Activated naive CD8-positive, alpha-beta T cell treated with anti-CD3 and anti-CD28 coated beads for 36 hours (primary cell): ENCODE results near the gene ATP13A2. TPM values are rescaled to one million over a fixed set of nuclear protein-coding genes. Genes with fewer than 3 reads are reported as not detected.
A peak's percentile ranks its signal among the peaks of the same experiment; 100 is the strongest.

Experiments
- DNase-seq: peaks from one replicate; pipeline ENCODE4 v3.0.0; 2021
- H3K27ac Mint-ChIP-seq: one replicate; pipeline ENCODE4 v1.8.0; 2022; ENCODE audit warnings: mild to moderate bottlenecking, moderate library complexity, mixed read lengths
- H3K27me3 Mint-ChIP-seq: one replicate; pipeline ENCODE4 v1.8.0; 2022; ENCODE audit warnings: mild to moderate bottlenecking, mixed read lengths
- H3K36me3 Mint-ChIP-seq: one replicate; pipeline ENCODE4 v1.8.0; 2021; ENCODE audit warnings: mild to moderate bottlenecking, mixed read lengths
- H3K4me1 Mint-ChIP-seq: one replicate; pipeline ENCODE4 v1.8.0; 2021; ENCODE audit warnings: mixed read lengths
- H3K4me3 Mint-ChIP-seq: one replicate; pipeline ENCODE4 v1.8.0; 2022; ENCODE audit warnings: mild to moderate bottlenecking, moderate library complexity, mixed read lengths
- H3K9me3 Mint-ChIP-seq: one replicate; pipeline ENCODE4 v1.8.0; 2022; ENCODE audit warnings: mixed read lengths
- total RNA-seq, 2 experiments: library from RNA; stranded (reverse); gene quantifications; one replicate each; pipeline ENCODE4 v1.2.3, GENCODE V29; 2021

ATP13A2 gene
- total RNA-seq, 2 experiments from 2014 or later: 24.3 to 26.8 TPM

DNA sequence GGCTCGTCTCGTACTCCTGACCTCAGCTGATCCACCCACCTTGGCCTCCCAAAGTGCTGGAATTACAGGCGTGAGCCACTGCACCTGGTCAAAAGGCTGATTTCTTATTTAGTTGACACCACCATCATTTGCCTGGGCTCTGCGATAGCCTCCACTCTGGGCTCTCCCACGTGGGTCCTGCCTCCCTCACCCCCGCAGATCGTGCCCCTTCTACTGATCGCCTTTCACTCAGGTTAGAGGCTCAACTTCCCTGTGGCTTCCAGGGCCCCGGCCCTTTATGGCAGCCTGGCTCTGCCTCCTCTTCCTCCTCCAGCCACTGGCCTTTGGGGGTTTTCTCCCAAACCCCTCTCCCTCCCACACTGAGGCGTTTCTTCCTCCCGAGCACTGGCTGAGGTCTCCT, 28.8 kb downstream of the ATP13A2 start:
- Mint-ChIP-seq H3K27ac (no peak overlapping the region), H3K9me3 (no peaks in the 10 kb centered on the region), H3K4me1 (peaks cover 3% of the 10 kb centered on the region), H3K4me3 (no peak overlapping the region), H3K27me3 (peaks cover 32% of the 10 kb centered on the region), H3K36me3 (peaks cover 4% of the 10 kb centered on the region)
- no peak for DNase-seq

GRCh38 chr1:16981269-16981849, 30.4 kb downstream of the ATP13A2 start:
- no peak overlapping the region for H3K27ac Mint-ChIP-seq
- H3K4me1 Mint-ChIP-seq: peaks cover 3% of the 10 kb centered on the region
- H3K9me3 Mint-ChIP-seq: no peaks in the 10 kb centered on the region
- H3K27me3 Mint-ChIP-seq: peaks cover 32% of the 10 kb centered on the region
- H3K4me3 Mint-ChIP-seq: peak overlapping the region; percentile 50
- peaks cover 4% of the 10 kb centered on the region for H3K36me3 Mint-ChIP-seq
- no peak for DNase-seq

DNA sequence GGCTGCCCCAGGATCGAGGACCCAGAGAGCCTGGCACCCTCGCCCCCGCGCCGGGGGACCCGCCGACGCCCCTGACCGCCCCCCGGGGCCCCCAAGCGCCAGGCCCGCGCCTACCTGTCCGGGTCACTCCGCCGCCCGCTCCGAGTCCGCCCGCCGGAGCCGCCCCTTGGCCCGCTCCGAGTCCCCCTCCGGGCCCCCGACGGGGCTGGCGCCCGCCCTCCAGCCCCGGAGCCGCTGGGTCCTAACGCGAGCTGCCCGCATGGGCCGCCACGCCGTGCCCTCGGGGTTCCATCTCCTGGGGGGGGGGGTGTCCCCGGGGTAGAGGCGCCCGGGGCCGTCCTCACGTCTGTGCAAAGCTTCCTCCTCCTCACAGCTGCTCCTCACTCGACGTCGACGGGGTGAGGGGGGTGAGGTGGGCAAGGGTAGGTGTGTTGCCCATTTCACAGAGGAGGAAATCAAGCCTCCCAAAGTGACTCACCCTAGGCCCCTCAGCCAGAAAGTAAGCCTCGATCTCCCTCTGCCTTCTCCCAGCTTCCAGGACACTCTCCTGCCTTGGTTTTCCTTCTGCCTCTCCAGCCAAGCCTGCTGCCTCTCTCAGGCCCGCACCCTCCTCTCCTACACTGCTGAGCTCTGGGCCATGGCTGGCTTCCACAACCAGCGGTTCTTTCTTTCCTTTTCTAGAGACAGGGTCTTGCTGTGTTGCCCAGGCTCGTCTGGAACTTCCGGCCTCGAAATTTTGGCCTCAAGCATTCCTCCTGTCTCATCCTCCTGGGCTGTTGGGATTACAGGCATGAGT, 31.1 kb downstream of the ATP13A2 start, which contains the start of gene MFAP2:
Gene MFAP2 (minus strand): TSS at position 148 of the 796 bp plus-strand sequence. CDS start 2,347 bp downstream, outside the sequence.
- DNase-seq: peak; percentile 25
- H3K9me3 Mint-ChIP-seq: no peaks in the 10 kb centered on the region
- peak within 1 kb of the TSS; percentile 50 for H3K4me3 Mint-ChIP-seq
- peaks cover 32% of the 10 kb centered on the region for H3K27me3 Mint-ChIP-seq
- no peak within 1 kb of the TSS for H3K27ac Mint-ChIP-seq
- peaks cover under 1% of the 10 kb centered on the region for H3K36me3 Mint-ChIP-seq
- peaks cover 3% of the 10 kb centered on the region for H3K4me1 Mint-ChIP-seq

- Mint-ChIP-seq H3K27ac (no peak overlapping the region), H3K36me3 (no peaks in the 10 kb centered on the region), H3K27me3 (peaks cover 32% of the 10 kb centered on the region), H3K4me1 (peaks cover 3% of the 10 kb centered on the region), H3K4me3 (peak overlapping the region; percentile 40), H3K9me3 (no peaks in the 10 kb centered on the region)
- DNase-seq: no peak
These were observed 32.0 kb downstream of the ATP13A2 start for GRCh38 chr1:16979475-16980327.

DNA sequence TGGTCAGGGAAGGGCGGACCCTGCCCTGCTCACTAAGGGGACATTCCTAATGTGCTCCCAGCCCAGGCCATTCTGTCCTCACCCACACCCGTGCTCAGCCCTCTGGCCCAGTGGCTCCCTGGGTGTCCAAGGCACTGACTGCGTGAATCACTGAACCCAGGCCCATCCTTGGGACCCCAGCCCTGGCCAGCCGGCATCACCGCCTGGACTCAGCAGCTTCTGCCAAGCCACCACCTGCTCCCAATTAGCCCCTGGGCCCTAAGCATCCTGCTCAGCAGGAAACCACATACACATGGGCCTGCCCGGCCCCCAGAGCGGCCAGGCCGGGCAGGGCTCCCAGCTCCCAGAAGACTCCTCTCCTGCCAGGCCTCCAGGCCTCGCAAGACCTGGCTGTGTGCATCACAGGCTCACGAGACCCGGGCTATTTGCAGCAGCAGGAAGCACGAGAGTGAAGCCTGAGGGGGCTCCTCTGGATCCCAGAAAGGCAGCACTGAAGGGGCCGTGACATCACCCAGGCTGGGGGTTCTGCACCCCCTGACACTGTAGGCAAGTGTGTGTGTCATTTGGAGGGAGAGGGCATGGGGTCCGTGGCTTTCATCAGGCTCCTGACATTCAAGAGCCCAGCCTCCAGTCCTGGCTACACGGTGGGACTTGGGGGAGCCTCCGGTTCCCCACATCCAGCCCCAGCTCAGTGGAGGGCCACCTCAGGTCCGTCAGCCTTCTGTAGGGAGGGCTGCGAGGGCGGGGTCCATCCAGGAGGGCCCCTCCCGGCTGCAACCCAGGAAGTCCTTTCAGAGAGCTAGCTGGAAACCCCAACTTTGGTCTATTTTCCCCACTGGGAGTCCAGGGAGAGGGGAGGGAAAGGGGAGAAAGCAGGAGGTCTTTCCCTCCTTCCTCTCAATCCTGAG, 32.9 kb downstream of the ATP13A2 start:
- H3K36me3 Mint-ChIP-seq: no peaks in the 10 kb centered on the region
- no peak for DNase-seq
- peaks cover 32% of the 10 kb centered on the region for H3K27me3 Mint-ChIP-seq
- no peaks in the 10 kb centered on the region for H3K9me3 Mint-ChIP-seq
- no peak overlapping the region for H3K4me3 Mint-ChIP-seq
- H3K27ac Mint-ChIP-seq: no peak overlapping the region
- H3K4me1 Mint-ChIP-seq: peaks cover 3% of the 10 kb centered on the region

- DNase-seq: no peak
- Mint-ChIP-seq H3K9me3 (no peaks in the 10 kb centered on the region), H3K27me3 (peaks cover 28% of the 10 kb centered on the region), H3K4me1 (peaks cover 3% of the 10 kb centered on the region), H3K4me3 (no peak overlapping the region), H3K36me3 (no peaks in the 10 kb centered on the region), H3K27ac (no peak overlapping the region)
These were observed 33.6 kb downstream of the ATP13A2 start for GRCh38 chr1:16978139-16978538.

DNA sequence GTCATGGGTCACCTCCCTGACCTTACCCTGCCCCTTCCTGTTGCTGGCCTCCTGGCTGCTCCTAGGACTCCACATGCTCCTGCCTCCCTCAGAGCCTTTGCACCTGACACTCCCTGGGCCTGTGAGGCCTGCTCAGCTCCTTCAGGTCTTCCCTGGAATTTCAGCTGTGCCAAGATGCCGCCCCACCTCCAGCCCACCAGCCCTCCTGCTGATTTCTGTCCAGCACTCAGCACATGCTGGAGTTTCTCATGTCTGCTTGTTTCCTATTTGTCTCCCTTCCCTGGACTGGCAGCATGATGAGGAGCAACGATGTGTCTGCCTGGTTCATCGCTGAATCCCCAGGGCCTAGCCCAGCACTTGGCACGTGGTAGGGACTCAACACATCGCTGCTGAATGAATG, 34.4 kb downstream of the ATP13A2 start:
- Mint-ChIP-seq H3K27me3 (peaks cover 23% of the 10 kb centered on the region), H3K27ac (no peak overlapping the region), H3K4me3 (no peak overlapping the region), H3K36me3 (no peaks in the 10 kb centered on the region), H3K4me1 (peaks cover 3% of the 10 kb centered on the region), H3K9me3 (no peaks in the 10 kb centered on the region)
- no peak for DNase-seq

DNA sequence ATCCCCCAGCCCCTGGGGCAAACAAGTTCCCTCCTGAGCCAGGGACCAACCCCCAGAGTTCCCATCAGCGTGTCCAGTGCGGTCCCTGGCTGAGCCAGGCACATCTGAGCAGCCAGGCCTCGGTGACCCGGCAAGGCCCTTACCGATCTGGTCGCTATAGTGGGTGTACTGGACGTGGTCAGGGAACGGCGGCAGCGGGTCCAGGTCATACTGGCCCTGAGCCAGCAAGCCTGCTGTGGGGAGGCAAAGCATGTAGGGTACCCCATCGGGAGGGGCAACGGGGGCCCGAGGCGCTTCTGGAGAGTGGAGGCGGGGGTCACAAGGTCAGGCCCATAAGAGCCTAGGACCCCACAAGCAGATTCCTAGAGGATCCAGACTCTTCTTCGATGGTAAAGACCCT, 34.8 kb downstream of the ATP13A2 start:
- Mint-ChIP-seq H3K4me3 (no peak overlapping the region), H3K27me3 (peaks cover 23% of the 10 kb centered on the region)

GRCh38 chr1:16975838-16976237, 35.9 kb downstream of the ATP13A2 start:
- H3K27me3 Mint-ChIP-seq: peaks cover 13% of the 10 kb centered on the region
- no peaks in the 10 kb centered on the region for H3K36me3 Mint-ChIP-seq
- DNase-seq: no peak
- no peak overlapping the region for H3K4me3 Mint-ChIP-seq
- H3K9me3 Mint-ChIP-seq: no peaks in the 10 kb centered on the region
- H3K27ac Mint-ChIP-seq: no peak overlapping the region
- H3K4me1 Mint-ChIP-seq: peaks cover 2% of the 10 kb centered on the region

More for the DNA sequence above, 34.8 kb downstream of the ATP13A2 start:
- DNase-seq: no peak
- Mint-ChIP-seq H3K4me1 (peaks cover 3% of the 10 kb centered on the region), H3K27ac (no peak overlapping the region), H3K9me3 (no peaks in the 10 kb centered on the region), H3K36me3 (no peaks in the 10 kb centered on the region)

DNA sequence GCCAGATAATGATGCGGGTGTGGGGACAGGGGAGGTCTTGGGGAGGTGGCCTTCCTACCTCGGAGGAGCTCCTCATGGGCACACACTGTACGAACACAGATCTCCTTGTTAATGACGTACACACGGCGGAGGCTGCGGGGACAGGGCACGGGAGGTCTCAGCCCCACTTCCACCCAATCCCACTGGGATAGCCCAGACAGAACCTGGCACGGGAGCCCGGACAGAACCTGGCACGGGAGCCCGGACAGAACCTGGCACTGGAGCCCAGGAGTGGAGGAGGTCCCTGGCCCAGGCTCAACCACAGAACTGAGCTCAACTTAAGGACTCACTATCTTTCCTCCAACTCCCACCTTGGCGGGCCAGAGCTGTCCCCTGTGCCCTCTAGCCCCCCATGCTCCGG, 36.5 kb downstream of the ATP13A2 start:
- no peak overlapping the region for H3K27ac Mint-ChIP-seq
- peaks cover 10% of the 10 kb centered on the region for H3K27me3 Mint-ChIP-seq
- DNase-seq: no peak
- no peaks in the 10 kb centered on the region for H3K9me3 Mint-ChIP-seq
- H3K4me3 Mint-ChIP-seq: no peak overlapping the region
- H3K36me3 Mint-ChIP-seq: no peaks in the 10 kb centered on the region
- H3K4me1 Mint-ChIP-seq: no peaks in the 10 kb centered on the region

DNA sequence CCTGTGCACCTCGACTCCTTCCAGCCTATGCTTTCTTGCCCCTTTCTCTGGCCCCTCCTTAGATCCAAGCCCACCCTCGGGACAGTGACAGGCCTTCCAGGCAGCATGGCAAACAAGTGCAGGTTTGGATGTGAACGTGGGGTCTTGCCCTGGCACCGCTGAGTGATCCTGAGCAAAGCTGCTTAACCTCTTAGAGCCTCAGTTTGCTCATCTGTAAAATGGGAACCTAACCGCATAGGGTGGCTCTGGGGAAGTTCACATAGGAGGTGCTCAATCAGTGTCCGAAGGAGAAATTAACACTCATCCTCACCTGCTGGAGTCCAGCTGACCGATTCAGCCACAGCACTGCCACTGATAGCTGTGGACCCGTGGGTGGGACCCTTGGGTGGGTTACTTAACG, 38.5 kb downstream of the ATP13A2 start:
- Mint-ChIP-seq H3K27me3 (no peaks in the 10 kb centered on the region), H3K27ac (no peak overlapping the region), H3K4me1 (no peaks in the 10 kb centered on the region), H3K9me3 (no peaks in the 10 kb centered on the region), H3K4me3 (no peak overlapping the region), H3K36me3 (no peaks in the 10 kb centered on the region)
- no peak for DNase-seq

- Mint-ChIP-seq H3K4me1 (no peaks in the 10 kb centered on the region), H3K9me3 (no peaks in the 10 kb centered on the region), H3K27me3 (no peaks in the 10 kb centered on the region), H3K36me3 (no peaks in the 10 kb centered on the region), H3K4me3 (no peak overlapping the region), H3K27ac (no peak overlapping the region)
- DNase-seq: no peak
These were observed 39.4 kb downstream of the ATP13A2 start for GRCh38 chr1:16972189-16972895.

DNA sequence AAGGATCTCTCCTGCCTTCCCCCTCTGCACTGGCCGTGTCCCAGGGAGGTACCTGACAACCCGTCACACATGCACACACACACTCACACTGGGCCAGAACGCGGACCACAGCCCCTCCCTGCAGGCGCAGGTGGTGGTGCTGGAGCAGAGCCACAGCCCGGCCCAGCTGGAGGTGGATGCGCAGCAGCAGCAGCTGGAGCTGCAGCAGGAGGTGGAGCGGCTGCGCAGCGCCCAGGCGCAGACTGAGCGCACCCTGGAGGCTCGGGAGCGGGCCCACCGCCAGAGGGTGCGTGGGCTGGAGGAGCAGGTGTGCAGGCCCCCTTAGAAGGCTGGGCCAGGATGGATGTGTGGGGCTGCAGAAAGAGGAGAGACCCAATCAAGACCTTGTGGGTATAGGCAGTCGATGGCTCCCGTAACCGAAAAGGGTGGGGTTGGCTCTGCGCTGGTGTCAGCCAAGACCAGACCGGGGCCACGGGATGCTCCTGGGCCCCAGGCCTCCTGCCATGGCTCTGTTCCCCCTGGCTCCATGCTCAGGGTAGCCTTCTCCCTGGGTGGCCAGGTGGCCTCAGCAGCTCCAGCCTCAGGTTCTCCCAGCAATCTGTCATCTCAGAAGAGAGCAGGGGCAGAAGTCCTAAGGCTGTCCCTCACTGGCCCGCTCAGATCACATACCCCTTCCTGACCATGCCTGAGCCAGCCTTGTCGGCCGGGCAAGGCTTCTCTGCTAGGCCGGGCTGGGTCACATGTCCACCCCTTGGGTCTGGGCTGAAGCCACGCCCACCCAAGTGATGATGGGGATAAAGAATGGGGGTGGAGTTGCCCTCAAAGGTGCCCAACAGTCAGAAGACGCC, 40.2 kb downstream of the ATP13A2 start:
- Mint-ChIP-seq H3K4me1 (no peaks in the 10 kb centered on the region), H3K36me3 (no peaks in the 10 kb centered on the region), H3K4me3 (no peak overlapping the region), H3K27me3 (no peaks in the 10 kb centered on the region), H3K27ac (no peak overlapping the region), H3K9me3 (no peaks in the 10 kb centered on the region)
- no peak for DNase-seq
